Measurements from ENCODE around the gene PTPN3. TPM values are rescaled to one million over a fixed set of nuclear protein-coding genes. Genes with fewer than 3 reads are reported as not detected.

Gene PTPN3
- total RNA-seq, 1 donor from 2014 or later: 6.8 TPM

DNA sequence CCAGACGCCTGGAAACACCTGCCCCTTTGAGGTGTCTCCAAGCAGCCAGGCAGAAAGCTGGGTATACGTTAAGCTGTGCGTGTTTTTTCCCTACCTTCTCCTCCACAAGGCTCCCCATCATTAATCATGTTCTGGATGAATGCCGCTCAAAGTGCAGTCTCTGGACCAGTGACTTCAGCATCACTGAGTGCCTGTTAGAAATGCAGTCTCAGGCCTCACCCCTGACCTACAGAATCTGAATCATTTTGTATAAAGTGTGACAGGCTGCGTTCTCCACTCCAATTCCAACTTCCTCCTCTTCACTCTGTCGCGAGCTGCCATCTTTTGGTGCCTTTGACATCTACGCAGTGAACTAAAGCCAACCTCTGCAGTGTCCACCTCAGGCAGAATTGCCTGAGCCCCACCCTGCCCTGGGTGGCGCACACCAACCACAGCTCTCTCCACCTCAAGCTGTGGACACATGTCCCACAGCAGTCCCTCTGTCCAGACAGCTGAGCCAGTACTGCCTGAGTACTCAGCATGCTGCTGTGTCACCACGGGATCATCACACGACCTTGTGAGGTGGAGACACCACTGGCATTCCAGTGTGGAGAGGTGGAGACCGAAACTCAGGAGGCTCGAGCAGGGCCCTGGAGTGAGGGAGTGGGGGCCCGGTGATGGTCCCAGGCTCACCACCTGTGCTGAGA lies 14.2 kb downstream of the PTPN3 start:
- no peaks in the 10 kb centered on the region for H3K4me1 Mint-ChIP-seq
- H3K4me3 Mint-ChIP-seq: no peak overlapping the region
- no peaks in the 10 kb centered on the region for H3K9me3 Mint-ChIP-seq
- no peaks in the 10 kb centered on the region for H3K36me3 Mint-ChIP-seq
- no peak overlapping the region for H3K27ac Mint-ChIP-seq
- TF ChIP-seq, protein P1, sequence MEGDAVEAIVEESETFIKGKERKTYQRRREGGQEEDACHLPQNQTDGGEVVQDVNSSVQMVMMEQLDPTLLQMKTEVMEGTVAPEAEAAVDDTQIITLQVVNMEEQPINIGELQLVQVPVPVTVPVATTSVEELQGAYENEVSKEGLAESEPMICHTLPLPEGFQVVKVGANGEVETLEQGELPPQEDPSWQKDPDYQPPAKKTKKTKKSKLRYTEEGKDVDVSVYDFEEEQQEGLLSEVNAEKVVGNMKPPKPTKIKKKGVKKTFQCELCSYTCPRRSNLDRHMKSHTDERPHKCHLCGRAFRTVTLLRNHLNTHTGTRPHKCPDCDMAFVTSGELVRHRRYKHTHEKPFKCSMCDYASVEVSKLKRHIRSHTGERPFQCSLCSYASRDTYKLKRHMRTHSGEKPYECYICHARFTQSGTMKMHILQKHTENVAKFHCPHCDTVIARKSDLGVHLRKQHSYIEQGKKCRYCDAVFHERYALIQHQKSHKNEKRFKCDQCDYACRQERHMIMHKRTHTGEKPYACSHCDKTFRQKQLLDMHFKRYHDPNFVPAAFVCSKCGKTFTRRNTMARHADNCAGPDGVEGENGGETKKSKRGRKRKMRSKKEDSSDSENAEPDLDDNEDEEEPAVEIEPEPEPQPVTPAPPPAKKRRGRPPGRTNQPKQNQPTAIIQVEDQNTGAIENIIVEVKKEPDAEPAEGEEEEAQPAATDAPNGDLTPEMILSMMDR (IDR thresholded peaks at IDR 0.05; ENCODE audit: unreplicated experiment): no peak
- no peak for DNase-seq (ENCODE audit: low spot score in 2 of 2, unreplicated experiment in 2 of 2)
- H3K27me3 Mint-ChIP-seq (ENCODE audit: low read depth): no peaks in the 10 kb centered on the region

DNA sequence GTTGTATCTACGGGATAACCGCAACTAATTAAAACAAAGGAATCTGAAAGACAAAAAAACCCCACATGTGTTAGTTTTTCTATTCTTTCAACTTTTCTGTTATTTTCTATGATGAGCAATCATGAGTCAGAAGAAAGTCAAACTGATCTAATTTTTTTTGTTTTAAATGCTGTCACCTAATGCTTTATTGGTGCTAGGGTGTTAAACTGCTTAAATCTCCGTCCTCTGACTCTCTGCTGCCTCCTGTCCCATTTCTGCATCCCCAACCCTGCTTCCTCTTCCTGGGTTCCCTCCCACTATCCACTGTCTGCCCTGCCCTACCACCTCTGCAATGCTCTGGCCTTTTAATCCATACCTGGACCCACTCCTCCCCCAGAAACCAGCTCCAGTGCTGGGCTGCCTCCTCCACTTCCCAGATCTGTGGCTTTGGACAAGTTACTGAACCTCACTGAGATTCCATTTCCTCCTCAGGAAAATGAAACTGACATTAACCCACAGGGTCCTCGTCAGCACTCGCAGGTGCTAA lies 15.7 kb downstream of the PTPN3 start:
- H3K4me1 Mint-ChIP-seq: peaks cover 8% of the 10 kb centered on the region
- TF ChIP-seq, protein P1 (IDR thresholded peaks at IDR 0.05; ENCODE audit: unreplicated experiment): no peak
- DNase-seq (ENCODE audit: low spot score in 2 of 2, unreplicated experiment in 2 of 2): no peak
- H3K36me3 Mint-ChIP-seq: no peaks in the 10 kb centered on the region
- H3K9me3 Mint-ChIP-seq: no peaks in the 10 kb centered on the region
- H3K27me3 Mint-ChIP-seq (ENCODE audit: low read depth): no peaks in the 10 kb centered on the region
- H3K4me3 Mint-ChIP-seq: no peak overlapping the region
- H3K27ac Mint-ChIP-seq: no peak overlapping the region

DNA sequence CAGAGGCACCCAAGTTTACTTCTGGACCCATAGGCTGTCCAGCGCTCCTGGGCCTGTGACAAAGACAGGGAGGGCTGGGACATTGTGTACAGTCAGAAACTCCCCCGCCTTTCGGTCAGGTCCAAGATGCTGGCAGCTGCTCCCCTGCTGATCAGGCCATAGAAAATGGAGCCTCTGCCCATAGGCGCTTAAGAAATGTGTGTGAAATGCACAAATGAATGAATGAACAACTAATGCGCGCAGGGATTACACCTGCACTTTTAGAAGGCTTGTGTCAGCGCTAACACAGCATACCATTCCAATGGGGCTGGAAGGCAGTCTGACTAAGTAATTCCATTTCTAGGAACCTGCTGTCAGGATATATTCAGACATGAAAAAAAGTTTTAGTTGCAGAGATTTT lies 16.3 kb downstream of the PTPN3 start:
- no peak overlapping the region for H3K4me3 Mint-ChIP-seq
- DNase-seq (ENCODE audit: low spot score in 2 of 2, unreplicated experiment in 2 of 2): no peak
- TF ChIP-seq, protein P1 (IDR thresholded peaks at IDR 0.05; ENCODE audit: unreplicated experiment): no peak
- H3K36me3 Mint-ChIP-seq: no peaks in the 10 kb centered on the region
- no peaks in the 10 kb centered on the region for H3K27me3 Mint-ChIP-seq (ENCODE audit: low read depth)
- H3K27ac Mint-ChIP-seq: no peak overlapping the region
- H3K9me3 Mint-ChIP-seq: no peaks in the 10 kb centered on the region
- peaks cover 14% of the 10 kb centered on the region for H3K4me1 Mint-ChIP-seq

DNA sequence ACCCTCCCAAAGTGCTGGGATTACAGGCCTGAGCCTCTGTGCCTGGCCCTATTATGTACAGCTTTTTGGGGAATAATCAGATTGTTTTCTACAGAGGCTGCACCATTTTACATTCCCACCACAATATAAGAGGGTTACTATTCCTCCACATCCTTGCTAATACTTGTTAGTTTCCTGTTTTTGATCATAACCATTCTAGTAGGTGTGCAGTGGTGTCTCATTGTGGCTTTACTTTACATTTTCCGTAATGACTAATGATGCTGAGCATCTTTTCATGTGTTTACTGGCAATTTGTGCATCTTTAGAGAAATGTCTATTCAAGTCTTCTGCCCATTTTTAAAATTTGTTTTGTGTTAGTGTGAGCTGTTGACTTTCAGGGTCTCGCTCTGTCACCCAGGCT lies 18.3 kb downstream of the PTPN3 start:
- peaks cover 19% of the 10 kb centered on the region for H3K4me1 Mint-ChIP-seq
- no peak overlapping the region for H3K27ac Mint-ChIP-seq
- no peaks in the 10 kb centered on the region for H3K36me3 Mint-ChIP-seq
- no peaks in the 10 kb centered on the region for H3K9me3 Mint-ChIP-seq
- no peak overlapping the region for H3K4me3 Mint-ChIP-seq
- no peak for DNase-seq (ENCODE audit: low spot score in 2 of 2, unreplicated experiment in 2 of 2)
- no peaks in the 10 kb centered on the region for H3K27me3 Mint-ChIP-seq (ENCODE audit: low read depth)
- TF ChIP-seq, protein P1 (IDR thresholded peaks at IDR 0.05; ENCODE audit: unreplicated experiment): no peak

DNA sequence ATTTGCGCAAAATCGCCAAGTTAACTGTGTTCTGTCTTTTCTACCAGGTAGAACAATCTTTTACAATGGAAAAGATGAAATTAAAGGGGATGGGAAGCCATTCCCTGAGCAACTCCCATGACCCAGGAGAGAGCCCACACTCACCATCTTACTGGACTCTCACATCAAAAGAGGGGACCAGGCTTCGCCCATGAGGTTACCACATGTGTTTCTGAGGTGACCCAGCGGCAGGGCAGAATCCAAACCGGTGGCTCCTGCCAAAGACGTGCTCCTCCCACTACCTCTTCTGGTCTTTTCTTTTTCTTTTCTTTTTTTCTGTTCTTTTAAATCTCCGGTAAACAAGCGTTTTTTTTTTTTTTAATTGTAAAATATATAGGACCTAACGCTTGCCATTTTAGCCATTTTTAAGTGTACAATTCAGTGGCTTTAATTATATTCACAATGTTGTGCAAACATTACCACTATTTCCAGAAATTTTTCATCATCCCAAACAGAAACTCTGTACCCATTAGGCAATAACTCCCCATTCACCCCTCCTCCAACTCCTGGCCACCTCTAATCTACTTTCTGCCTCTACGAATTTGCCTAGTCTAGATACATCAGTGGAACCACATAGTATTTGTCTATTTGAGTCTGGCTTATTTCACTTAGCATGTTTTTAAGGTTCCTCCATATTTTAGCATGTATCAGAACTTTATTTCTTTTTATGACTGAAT lies 19.3 kb downstream of the PTPN3 start:
- DNase-seq (ENCODE audit: low spot score in 2 of 2, unreplicated experiment in 2 of 2): no peak
- Mint-ChIP-seq H3K4me3 (no peak overlapping the region), H3K36me3 (no peaks in the 10 kb centered on the region), H3K4me1 (peaks cover 19% of the 10 kb centered on the region), H3K27ac (no peak overlapping the region), H3K27me3 (ENCODE audit: low read depth) (peaks cover 2% of the 10 kb centered on the region), H3K9me3 (no peaks in the 10 kb centered on the region)
- TF ChIP-seq, protein P1 (IDR thresholded peaks at IDR 0.05; ENCODE audit: unreplicated experiment): no peak

All from mesothelial cell of epicardium (in vitro differentiated cells).